Tongue (tissue), 2 donors: ENCODE results near the gene AFF1. TPM values are rescaled to one million over a fixed set of nuclear protein-coding genes. Genes with fewer than 3 reads are reported as not detected.

Experiments used
- DNase-seq: peaks from one replicate; pipeline ENCODE4 v3.0.0-alpha.2; 2015
- total RNA-seq: library from RNA; depleted of rRNA; stranded (reverse); fragments of >200 nt; gene quantifications from one replicate; pipeline ENCODE4 v1.2.3, GENCODE V29; 2014

AFF1 gene
- total RNA-seq, 1 donor from 2014 or later = 41.1 TPM

DNA sequence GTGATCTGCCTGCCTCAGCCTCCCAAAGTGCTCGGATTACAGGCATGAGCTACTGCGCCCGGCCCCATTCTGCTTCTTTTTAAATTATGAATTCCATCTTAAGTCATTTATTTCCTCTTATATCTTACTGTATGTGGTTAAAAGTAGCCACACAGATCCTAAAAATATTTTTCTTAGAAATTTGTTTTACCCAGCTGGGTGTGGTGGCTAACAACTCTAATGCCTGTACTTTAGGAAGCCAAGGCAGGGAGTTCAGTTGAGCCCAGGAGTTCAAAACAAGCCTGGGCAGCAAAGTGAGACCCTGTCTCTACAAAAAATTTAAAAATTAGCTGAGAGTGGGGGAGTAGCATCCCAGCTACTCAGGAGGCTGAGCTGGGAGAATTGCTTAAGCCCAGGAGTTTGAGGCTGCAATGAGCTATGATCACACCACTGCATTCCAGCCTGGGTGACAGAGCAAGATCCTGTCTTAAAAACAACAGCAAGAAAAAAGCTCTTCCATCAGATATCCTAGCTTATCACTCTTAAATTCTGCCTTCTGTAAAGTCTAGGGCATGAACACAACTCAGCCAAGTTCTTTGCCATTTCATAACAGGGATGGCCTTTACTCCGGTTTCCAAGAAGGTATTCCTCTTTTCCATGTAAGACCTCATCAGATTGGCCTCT, 15.1 kb upstream of the AFF1 start:
- no peak for DNase-seq

DNA sequence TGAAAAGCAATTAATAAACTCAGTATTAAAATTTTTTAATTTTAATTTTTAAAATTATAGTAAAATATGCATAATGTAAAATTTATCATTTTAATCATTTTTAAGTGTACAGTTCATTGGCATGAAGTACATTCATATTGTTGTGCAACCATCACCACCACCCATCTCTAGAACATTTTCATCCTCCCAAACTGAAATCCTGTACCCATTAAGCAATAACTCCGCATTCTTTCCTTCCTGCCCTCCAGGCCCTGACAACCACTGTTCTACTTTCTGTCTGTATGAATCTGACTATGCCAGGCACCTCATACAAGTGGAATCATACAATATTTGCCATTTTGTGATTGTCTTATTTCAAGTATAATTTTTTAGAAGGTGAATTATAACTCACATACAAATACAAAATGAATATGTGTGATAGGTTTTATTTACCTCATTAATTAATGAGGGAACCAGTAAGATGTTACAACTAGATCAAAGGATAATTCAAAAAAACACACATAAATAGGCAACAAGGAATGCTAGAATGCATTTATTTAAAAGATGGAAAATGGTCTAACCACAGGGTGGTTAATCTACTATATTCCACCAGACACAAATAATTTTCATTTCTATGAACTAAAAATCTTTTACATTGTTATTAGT, 13.1 kb upstream of the AFF1 start:
- DNase-seq = no peak

DNA sequence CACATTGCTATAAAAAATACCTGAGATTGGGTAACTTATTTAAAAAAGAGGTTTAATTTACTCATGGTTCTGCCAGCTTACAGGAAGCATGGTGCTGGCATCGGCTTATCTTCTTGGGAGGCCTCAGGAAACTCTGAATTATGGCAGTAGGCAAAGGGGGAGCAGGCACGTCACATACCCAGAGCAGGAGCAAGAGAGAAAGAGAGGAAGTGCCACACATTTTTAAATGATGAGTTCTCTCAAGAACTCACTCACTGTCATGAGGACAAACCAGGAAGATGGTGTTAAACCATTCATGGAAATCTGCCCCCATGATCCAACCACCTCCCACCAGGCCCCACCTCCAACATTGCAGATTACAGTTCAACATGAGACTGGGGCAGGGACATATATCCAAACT, 10.0 kb upstream of the AFF1 start:
- no peak for DNase-seq

DNA sequence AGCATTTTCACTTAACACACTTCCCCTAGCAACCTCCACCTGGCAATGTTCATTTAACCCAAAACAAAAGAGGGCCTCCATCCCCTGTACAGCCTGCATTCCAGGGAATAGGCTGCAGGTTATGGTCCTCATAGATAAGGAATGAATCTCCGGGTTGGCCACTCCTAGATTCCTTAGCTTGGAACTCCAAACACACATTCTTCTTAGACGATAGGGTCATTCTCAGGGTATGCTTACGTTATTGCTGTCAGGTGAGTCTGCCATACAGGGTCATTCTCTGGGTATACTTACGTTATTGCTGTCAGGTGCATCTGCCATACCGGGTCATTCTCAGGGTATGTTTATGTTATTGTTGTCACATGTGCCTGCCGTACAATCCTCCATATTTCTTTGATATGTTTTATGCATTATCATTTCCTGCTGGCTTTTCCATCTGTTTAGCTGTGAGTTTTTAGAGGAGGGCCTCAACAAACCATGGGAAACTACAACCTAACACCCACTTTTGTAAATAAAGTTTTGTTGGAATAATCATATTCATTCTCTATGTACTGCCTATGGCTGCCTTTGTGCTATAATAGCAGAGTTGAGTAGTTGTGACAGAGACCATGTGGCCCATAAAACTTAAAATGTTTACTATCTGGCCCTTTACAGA, 8.2 kb upstream of the AFF1 start:
- DNase-seq = no peak

DNA sequence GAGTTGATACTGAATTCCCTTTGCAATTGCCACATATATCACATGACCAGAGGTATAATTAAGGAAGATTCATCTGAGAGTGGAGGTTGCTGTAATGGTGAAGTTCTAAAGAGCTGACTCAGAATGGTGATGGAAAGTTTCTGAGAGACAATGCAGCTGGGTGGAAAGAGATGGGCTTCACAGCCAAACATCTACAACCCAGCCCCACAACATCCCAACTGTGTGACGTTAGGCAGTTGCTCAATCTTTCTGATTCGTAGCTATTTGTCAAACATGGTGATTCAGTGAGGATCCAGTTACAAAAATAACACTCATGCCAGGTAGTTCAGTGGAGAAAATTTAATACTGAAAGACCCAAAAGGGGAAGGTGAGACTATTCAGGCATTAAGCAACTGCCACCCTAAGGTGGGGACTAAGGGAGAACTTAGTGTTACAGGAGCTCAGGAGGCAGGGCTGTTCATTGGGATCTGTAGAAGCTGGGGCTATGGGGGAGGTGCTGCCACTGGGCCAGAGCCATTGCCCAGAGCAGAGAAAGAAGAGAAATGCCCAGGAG, 6.9 kb upstream of the AFF1 start:
- DNase-seq = no peak

DNA sequence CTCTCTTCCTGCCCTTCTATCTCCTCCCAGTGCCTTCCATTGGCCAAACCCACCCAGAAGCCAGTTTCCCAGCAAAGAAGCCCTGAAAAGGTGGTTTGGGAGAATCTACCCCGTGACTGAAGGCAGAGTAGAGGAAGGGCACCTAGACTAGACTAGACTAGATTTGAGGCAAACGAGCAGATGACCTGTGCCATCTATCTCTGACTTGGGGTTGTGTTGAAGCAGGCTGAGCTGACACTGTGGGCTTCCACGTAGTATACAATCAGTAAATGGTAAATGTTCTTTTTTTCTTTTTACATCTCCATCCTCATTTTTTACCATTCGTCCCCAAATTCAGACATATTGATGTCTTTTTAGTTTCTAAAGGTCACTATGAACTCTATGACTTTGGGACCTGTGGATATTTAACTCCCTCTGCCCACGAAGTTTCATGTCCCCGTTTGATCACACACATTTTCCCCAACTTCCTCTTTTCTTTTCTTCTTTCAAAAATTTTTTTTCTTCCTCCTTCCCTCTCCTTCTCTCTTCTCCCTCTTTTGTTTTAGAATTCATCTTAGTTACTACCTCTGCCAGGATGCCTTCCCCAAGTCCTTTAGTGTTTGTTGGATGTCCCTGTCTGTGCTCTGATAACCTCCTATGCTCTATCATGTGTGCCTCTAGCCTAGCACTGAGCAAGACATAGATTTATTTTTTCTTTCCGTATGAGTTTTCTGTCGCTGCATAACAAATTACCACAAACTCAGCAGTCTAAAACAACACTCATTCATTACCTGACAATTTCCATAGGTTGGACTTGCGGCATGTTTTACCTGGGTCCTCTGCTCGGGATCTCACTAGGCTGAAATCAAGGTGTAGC, 6.2 kb upstream of the AFF1 start:
- no peak for DNase-seq

DNA sequence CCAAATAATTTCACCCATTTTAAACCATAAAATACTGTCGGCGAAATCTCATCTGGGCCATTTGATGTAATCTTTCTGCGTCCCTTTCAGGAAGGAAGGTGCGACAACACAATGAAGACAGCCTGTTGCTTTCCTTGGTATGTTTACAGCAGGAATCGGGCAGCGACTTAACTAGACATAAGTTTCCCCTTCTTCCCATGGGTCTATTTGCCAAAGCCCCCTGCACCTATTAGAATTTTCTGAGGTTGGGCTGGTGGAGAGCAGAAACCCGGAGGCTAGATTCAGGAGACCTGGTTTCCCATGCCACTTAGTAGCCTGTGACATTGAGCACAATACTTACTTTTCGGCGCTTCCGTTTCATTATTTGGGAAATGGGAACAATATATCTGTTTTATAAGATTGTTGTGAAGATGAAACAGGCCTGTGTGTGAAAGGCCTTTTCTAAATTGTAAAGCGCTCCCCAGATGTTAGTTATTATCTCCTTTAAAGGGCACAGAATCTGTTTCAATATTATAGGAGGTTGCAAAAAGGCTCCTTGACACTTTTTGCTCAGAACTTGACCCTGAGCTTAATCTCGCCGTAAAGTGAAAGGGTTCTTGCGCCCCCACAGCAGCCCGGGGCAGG, 552 bp upstream of the AFF1 start:
- no peak for DNase-seq

DNA sequence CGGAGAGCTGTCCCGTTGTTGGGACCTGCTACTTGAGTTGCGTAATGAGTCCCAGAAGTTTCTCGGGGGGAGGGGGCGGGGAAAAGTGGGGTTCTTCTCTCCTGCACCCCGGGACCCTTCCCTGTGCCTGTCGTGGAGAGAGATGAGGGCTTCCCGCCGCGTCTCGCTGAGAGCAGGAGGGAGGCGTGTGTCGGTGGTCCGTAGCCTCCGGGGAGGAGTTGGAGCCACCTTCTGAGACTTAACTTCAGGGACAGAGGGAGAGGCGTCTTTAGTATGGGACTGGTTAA, 698 bp downstream of the AFF1 start:
- DNase-seq = no peak

DNA sequence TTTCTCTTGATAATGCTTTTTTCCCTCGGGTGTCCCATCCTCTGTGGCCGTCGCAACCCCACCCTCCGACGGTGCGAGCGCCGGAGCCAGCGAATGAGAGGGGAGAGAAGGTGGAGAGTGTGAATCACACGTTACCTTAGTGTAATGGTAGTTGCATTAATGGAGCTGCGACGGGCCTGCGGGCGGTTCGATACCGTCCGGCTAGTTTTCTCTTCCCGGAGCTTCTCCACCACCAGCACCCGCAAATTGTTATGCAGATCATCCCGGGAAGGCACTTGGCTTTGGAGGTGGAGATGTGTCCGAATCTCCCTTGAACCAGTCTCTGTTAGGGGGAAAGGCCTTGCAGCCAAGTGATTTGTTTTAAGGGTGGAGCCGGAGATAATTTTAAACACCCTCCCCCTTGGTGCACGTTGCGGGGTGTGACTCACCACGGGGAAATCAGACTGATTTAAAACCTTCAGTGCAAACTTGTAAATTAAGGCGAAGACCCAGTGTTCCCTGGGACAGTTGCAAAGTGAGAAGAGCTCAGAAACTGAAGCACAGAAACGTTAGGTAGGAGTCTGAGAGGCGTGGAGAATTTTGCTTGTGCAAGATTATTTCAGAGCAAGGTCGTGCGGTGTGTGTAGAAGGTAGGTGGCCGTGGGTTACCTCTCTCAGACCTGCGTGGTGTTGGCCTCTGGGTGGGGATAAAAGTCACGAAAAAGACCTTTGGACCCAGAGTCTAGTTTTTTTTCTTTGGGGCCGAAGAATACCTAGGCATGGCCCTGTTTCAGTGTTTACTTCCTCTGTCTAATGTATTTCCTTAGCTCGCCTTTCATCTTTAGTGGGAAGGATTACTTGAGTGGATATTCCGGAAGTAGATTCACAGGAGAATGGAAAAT, 1.3 kb downstream of the AFF1 start:
- DNase-seq = peak; percentile 27

DNA sequence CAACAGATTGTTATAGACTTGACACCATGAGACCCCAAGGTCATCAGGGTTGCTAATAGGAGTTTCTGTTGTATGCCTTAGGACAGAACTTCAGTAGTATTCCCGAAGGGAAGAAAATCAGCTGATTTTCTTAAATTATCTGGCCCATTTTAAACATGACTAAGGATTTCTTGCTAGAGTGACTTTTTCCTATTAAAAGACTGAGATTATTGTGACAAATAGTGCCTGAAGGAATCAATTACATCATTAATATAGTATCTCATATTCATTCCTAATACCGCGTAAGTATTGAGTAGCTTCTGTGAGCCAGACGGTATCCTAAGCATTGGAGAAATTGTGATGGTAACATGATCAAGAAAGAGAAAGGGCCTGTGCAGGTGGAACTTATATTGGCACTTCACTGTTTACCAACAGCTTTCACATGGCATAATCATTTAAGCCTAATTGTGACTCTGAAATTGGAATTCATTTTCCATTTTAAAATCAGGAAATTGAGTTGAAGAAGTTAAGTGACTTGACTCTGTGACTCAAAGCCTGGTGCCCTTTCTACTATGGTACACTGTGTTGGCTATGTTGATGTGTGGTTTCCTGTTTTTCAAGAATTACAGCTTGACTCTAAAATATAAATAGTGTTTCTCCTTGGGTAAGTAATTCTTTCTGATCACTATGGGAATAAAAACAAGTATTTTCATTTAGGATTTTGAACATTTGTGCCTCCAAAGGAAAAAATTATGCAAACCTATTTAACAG, 4.1 kb downstream of the AFF1 start:
- no peak for DNase-seq

DNA sequence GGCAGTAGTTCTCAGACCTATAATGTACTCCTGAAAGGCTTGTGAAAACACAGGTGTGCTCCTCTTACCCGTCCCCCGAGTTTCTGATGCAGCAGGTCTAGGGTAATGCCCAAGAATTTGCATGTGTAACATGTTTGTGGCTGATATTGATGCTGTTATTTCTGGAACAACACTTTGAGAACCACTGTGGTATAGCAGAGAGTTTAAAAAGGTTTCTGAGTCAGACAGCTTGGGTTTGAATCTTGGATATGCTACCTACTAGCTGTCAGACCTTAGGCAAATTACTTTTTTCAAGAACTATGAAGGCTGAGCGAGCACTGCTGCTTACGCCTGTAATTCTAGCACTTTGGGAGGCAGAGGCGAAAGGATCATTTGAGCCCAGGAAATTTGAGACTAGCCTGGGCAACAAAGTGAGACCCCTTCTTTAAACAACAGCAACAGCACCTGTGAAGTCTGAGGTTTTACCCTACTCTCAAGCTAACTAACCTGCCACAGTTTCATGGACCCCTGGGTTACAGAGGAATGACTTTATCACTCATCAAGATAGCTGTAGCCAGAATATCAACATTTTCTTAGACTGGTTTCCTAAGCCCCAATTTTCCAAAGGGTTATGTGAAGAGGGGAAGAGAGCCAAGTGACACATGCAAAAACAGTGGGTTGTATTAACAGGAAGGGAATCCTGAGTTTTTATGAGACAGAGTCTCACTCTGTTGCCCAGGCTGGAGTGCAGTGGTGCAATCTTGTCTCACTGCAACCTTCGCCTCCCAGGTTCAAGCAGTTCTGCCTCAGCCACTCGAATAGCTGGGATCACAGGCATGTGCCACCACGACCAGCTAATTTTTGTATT, 5.1 kb downstream of the AFF1 start:
- no peak for DNase-seq

DNA sequence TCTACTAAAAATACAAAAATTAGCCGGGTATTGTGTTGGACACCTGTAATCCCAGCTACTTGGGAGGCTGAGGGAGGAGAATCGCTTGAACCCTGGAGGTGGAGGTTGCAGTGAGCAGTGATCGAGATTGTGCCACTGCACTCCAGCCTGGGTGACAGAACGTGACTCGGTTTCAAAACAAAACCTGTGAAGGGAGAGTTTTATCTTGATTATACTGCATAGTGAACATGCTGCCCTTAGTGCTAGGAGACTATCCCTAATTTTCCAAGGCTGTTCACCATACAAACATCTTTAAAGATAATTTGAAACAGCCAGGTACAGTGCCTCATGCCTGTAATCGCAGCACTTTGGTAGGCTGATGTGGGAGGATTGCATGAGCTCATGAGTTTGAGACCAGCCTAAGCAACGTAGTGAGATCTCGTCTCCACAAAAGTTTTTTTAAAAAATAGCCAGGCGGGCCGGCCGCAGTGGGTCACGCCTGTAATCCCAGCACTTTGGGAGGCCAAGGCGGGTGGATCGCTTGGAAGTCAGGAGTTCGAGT, 6.2 kb downstream of the AFF1 start:
- DNase-seq = no peak

DNA sequence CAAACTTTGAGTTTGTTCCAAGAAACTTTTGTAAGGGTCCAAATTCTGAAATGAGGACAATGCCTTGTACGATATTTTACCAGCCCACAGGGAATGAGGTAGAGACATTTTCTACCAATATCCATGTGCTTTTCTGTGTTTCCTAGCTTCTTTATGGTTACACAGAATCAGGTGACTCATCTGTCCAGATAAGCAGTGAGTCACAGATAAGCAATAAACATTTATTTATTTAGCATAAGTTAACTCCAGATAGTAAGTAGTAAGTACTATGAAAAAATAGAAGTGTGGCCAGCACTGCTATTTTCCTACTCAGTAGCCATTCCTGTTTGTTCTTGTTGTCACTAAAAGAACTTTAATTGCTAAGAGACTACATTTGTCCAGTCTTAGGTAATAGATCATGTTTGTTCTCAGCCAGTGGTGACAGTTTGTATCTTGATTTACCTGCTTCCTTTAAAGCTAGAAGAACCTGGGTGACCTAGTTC, 7.4 kb downstream of the AFF1 start:
- DNase-seq = no peak

DNA sequence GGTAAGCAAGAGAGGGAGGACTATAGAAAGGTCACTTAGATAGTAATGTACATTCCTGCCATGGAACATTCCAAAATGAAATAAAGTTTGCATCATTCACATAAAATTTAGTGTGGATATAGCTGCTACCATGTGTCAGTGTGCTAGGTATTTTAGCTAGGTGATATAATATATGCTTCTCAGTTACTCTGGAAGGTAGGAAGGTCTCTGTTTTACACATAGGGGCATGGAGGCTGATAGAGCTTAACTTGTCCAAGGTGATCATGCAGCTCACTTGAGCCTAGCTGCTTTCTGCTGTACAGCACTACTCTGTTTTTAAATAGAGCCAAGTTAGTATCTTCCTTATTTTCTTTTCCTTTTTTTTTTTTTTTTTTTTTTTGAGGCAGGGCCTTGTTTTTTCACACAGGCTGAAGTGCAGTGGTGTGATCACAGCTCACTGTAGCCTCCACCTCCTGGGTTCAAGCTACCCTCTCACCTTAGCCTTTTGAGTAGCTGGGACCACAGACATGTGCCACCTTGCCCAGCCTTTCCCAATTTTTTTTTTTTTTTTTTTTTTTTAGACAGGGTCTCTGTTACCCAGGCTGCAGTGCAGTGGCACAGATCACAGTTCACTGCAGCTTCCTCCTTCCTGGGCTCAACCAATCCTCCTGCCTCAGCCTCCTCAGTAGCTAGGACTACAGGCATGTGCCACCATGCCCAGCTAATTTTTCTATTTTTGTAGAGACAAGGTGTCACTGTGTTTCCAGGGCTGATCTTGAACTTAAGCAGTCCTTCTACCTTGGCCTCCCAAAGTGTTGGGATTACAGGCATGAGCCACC, 10.4 kb downstream of the AFF1 start:
- DNase-seq = no peak

DNA sequence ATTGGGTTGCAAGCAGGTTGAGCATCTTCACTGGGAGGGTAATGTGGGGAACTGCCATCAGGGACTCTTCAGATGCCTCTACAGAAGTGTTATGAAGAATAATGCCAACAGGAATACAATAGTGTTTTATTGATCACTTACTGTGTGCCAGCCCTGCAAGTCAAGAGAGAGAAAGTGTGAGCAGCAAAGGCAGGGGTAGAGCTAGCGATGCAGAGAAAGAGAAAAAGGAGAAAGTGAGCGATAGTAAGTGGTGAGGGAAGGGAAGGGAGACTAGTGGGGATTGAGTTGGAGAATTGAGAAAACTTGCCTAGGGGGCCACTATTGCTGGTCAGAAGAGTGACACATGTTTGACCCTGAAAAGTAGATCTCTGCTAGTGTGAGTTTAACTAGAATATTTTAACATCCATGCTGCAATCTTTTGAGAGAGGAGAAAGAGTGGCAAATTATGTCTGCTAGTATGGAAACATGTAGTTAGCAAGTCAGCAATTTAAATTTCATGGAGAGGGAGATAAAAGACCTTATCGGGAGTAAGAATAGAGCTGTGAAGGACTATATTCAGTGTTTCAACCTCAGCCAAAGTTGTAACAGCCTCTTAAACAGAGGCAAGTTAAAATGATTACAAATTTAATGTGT, 12.2 kb downstream of the AFF1 start:
- no peak for DNase-seq

DNA sequence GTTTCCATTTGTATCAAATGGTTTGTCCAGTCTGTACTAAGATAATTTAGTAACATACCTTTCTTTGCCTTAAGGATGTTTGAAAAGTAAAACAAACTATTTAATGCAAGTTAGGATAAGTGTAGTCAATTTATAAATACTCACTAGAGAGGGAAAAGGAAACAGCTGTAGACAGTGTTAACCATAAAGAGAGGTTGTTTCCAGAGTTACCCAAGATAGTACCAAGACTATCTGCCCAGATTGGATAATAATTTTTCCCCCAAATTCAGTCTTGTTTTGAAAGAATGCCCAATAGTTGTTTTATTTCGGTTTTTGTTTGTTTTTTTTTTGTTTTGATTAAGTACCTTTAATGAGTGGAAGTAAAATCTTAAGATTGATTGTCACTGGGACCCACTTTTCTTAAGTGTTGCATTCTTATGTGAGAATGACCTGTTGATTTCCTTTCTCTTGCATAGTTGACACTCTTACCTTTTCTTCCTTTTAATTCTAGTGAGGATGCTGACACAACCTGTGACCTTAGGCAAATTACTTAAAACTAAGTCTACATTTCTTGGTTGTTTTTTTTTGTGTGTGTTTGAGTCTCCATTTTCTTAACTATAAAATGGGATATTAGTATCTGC, 12.8 kb downstream of the AFF1 start:
- DNase-seq = no peak

DNA sequence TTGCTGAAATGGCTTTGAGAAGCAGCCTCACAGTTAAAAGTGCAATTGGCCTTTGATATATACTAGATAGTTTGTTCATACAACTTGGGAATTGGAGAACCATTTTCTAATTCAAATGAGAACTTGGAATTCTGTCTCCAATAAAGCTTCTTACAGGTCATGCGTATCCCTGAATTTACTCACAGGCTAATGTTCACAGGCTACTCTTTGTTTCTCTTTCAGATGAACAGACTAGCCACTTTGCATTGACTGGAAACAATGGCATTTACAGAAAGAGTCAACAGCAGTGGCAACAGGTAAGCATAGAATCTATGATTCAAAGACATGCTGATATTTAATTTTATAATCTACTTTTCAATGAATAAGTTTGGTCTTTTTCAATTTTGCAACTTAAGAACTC, 13.5 kb downstream of the AFF1 start:
- DNase-seq = no peak
